GM18909 (cell line): Measurements from ENCODE around the gene C11orf21.
"Not testable (repeated sequence)": the region's sequence is repeated elsewhere in the genome, so short reads cannot be mapped to it uniquely, and the experiment has no call there.

Source experiments
- ATAC-seq: cut with Tn5 transposase; IDR thresholded peaks from one replicate; pipeline ENCODE4 v1.9.1; 2021; ENCODE audit warnings: mild to moderate bottlenecking; ENCODE audit not compliant: unreplicated experiment, poor library complexity

The C11orf21 gene

GRCh38 chr11:2301631-2302305, at the start of gene C11orf21, which contains the start of gene TSPAN32:
TSS of gene C11orf21 (minus strand) at chr11:2301918. CDS start at chr11:2301808, 110 bp downstream.
TSS of gene TSPAN32 (plus strand) at chr11:2302013. CDS start at chr11:2302150, 137 bp downstream.
- peak; percentile 55 for ATAC-seq

- no peak for ATAC-seq
These were observed 47.3 kb upstream of the C11orf21 start for GRCh38 chr11:2348986-2349385.

- ATAC-seq, result no peak
These were observed 45.7 kb upstream of the C11orf21 start for GRCh38 chr11:2347308-2347830.

GRCh38 chr11:2346586-2347307, 45.0 kb upstream of the C11orf21 start:
- ATAC-seq, result no peak

- ATAC-seq, result no peak
These were observed 44.3 kb upstream of the C11orf21 start for GRCh38 chr11:2346014-2346413.

- no peak for ATAC-seq
These were observed 43.3 kb upstream of the C11orf21 start for GRCh38 chr11:2345050-2345449.

GRCh38 chr11:2343502-2343901, 41.8 kb upstream of the C11orf21 start:
- ATAC-seq, result no peak

GRCh38 chr11:2342981-2343380, 41.3 kb upstream of the C11orf21 start:
- ATAC-seq, result no peak

GRCh38 chr11:2342557-2342956, 40.8 kb upstream of the C11orf21 start:
- no peak for ATAC-seq

GRCh38 chr11:2338760-2339159, 37.0 kb upstream of the C11orf21 start:
- ATAC-seq, result not testable (repeated sequence)

GRCh38 chr11:2335286-2335685, 33.6 kb upstream of the C11orf21 start:
- ATAC-seq, result not testable (repeated sequence)

- not testable (repeated sequence) for ATAC-seq
These were observed 31.9 kb upstream of the C11orf21 start for GRCh38 chr11:2333486-2334205.

- ATAC-seq, result not testable (repeated sequence)
These were observed 30.9 kb upstream of the C11orf21 start for GRCh38 chr11:2332569-2332968.

- no peak for ATAC-seq
These were observed 29.7 kb upstream of the C11orf21 start for GRCh38 chr11:2331404-2331803.

GRCh38 chr11:2330696-2331095, 29.0 kb upstream of the C11orf21 start:
- ATAC-seq, result no peak

GRCh38 chr11:2329551-2329950, 27.8 kb upstream of the C11orf21 start:
- no peak for ATAC-seq

GRCh38 chr11:2328656-2329354, 27.1 kb upstream of the C11orf21 start:
- ATAC-seq, result no peak

- no peak for ATAC-seq
These were observed 26.3 kb upstream of the C11orf21 start for GRCh38 chr11:2328021-2328420.

- no peak for ATAC-seq
These were observed 25.3 kb upstream of the C11orf21 start for GRCh38 chr11:2327032-2327431.

- no peak for ATAC-seq
These were observed 24.0 kb upstream of the C11orf21 start for GRCh38 chr11:2325719-2326118.
